Endothelial cell of umbilical vein (primary cell): ENCODE data around the gene MYO5B. TPM values are rescaled to one million over a fixed set of nuclear protein-coding genes. Genes with fewer than 3 reads are reported as not detected.

Experiments
- BruUV-seq: library from RNA; stranded (reverse); fragments of 400-500 nt; replicated peaks from 2 replicates; lab custom pipeline; 2021; lab: Mats Ljungman, UMichigan
- CTCF ChIA-PET: fragments of 300-600, 350-600 bp; sonication (Branson Sonifier 250); formaldehyde crosslinking; loops from one replicate; lab custom pipeline; 2021; ENCODE audit warnings: antibody characterized with exemption, inconsistent platforms; lab: Charles Lee
- POLR2A ChIA-PET: fragments of 300-600, 350-600 bp; sonication (Branson Sonifier 250); formaldehyde crosslinking; loops from one replicate; lab custom pipeline; 2021; ENCODE audit warnings: antibody characterized with exemption, inconsistent platforms; lab: Charles Lee
- DNase-seq: peaks from one replicate; pipeline ENCODE4 v3.0.0-alpha.2; 2011; ENCODE audit warnings: low read depth, low spot score
- FAIRE-seq: peaks from 2 replicates; lab custom pipeline; 2011; peaks lifted over from hg19 to GRCh38; lab: Jason Lieb, UNC
- H2AFZ ChIP-seq: 2 replicates; pipeline ENCODE4 v1.6.0; 2012; ENCODE audit warnings: low read depth, low read length, control low read depth, inconsistent platforms
- H3K27ac ChIP-seq: 2 replicates; pipeline ENCODE4 v1.5.1; 2011; ENCODE audit warnings: low read depth, mild to moderate bottlenecking, control low read depth, low read length, moderate library complexity; ENCODE audit not compliant: insufficient read depth
- H3K27me3 ChIP-seq, 2 experiments: 2 replicates each; pipeline versions ENCODE4 v1.6.0 to v1.6.1; 2011; ENCODE audit warnings: low read length in 2 of 2, mixed read lengths in 1 of 2; ENCODE audit not compliant: control insufficient read depth in 2 of 2, insufficient read depth in 2 of 2
- H3K36me3 ChIP-seq, 2 experiments: 2 replicates in 1 of 2; 3 replicates in 1 of 2; pipeline ENCODE4 v1.5.1; 2011; ENCODE audit warnings: low read length in 2 of 2, mild to moderate bottlenecking in 1 of 2, moderate library complexity in 1 of 2; ENCODE audit not compliant: control insufficient read depth in 2 of 2, insufficient read depth in 2 of 2; ENCODE audit errors: extremely low read depth in 1 of 2
- H3K4me1 ChIP-seq: 3 replicates; pipeline ENCODE4 v1.5.1; 2011; ENCODE audit warnings: mild to moderate bottlenecking, low read length; ENCODE audit not compliant: control insufficient read depth, insufficient read depth; ENCODE audit errors: extremely low read depth
- H3K4me2 ChIP-seq: 2 replicates; pipeline ENCODE4 v1.6.1; 2011; ENCODE audit warnings: low read length, control low read depth, mixed read lengths; ENCODE audit not compliant: insufficient read depth
- H3K4me3 ChIP-seq, 3 experiments: fragments of 200-600 bp in 1 of 3; sonication (generic), shearing (Covaris generic) in 1 of 3; replicated peaks in 1 of 3; 2 replicates each; pipeline ENCODE4 v1.5.1; 2011 to 2016; ENCODE audit warnings: control low read depth in 3 of 3, low read length in 3 of 3, mild to moderate bottlenecking in 2 of 3, inconsistent platforms in 1 of 3, low read depth in 1 of 3, moderate library complexity in 1 of 3; ENCODE audit not compliant: insufficient read depth in 1 of 3
- H3K79me2 ChIP-seq: 2 replicates; pipeline ENCODE4 v1.6.0; 2012; ENCODE audit warnings: low read length, inconsistent platforms; ENCODE audit not compliant: control insufficient read depth, insufficient read depth
- H3K9ac ChIP-seq: replicated peaks from 2 replicates; pipeline ENCODE3; 2011; ENCODE audit warnings: low read length, control low read depth; ENCODE audit not compliant: insufficient read depth; ENCODE audit errors: extremely low read depth
- H3K9me1 ChIP-seq: replicated peaks from 3 replicates; pipeline ENCODE4 v1.6.0; 2011; ENCODE audit warnings: mild to moderate bottlenecking, low read length; ENCODE audit not compliant: control insufficient read depth, insufficient read depth; ENCODE audit errors: extremely low read depth
- H3K9me3 ChIP-seq: replicated peaks from 2 replicates; pipeline ENCODE4 v1.5.1; 2012; ENCODE audit warnings: low read length, inconsistent platforms; ENCODE audit not compliant: control insufficient read depth, insufficient read depth
- H4K20me1 ChIP-seq: replicated peaks from 2 replicates; pipeline ENCODE3; 2011; ENCODE audit warnings: mild to moderate bottlenecking, low read length; ENCODE audit not compliant: control insufficient read depth, insufficient read depth; ENCODE audit errors: extremely low read depth
- EZH2 ChIP-seq: IDR thresholded peaks from 2 replicates; pipeline ENCODE4 v1.6.1; 2012; ENCODE audit warnings: borderline replicate concordance, low read depth, mild to moderate bottlenecking, moderate library complexity, low read length, inconsistent platforms; ENCODE audit not compliant: severe bottlenecking
- FOS ChIP-seq: IDR thresholded peaks from 2 replicates; pipeline ENCODE4 v1.6.1; 2011; ENCODE audit warnings: mild to moderate bottlenecking, low read length, moderate library complexity, borderline replicate concordance; ENCODE audit not compliant: insufficient read depth
- GATA2 ChIP-seq: IDR thresholded peaks from 2 replicates; pipeline ENCODE4 v1.7.0; 2011; ENCODE audit warnings: low read depth, mild to moderate bottlenecking, moderate library complexity, mixed read lengths, low read length; ENCODE audit not compliant: insufficient read length, insufficient read depth
- JUN ChIP-seq: IDR thresholded peaks from 2 replicates; pipeline ENCODE4 v1.6.1; 2011; ENCODE audit warnings: borderline replicate concordance, low read depth; ENCODE audit not compliant: insufficient read length, insufficient read depth
- MYC ChIP-seq: IDR thresholded peaks from one replicate; pipeline ENCODE4 v1.6.1; 2011; ENCODE audit warnings: mild to moderate bottlenecking, low read depth, low read length
- POLR2A ChIP-seq: IDR thresholded peaks from 2 replicates; pipeline ENCODE4 v1.6.1; 2012; ENCODE audit warnings: low read depth, mild to moderate bottlenecking, control low read depth, low read length
- POLR2AphosphoS5 ChIP-seq: IDR thresholded peaks from 2 replicates; pipeline ENCODE4 v1.6.1; 2012; ENCODE audit warnings: low read depth, mild to moderate bottlenecking, control low read depth, low read length, moderate library complexity; ENCODE audit not compliant: insufficient read depth
- dilution Hi-C: fragments of 300-500 bp; cut with MboI; formaldehyde crosslinking; loops from one replicate; pipeline ENCODE4 v1.15.0; 2019; ENCODE audit warnings: low sequenced_read_pairs; ENCODE audit not compliant: extremely low pct_ligation_motif_present
- intact Hi-C: fragments of 100-400 bp; cut with micrococcal nuclease; formaldehyde crosslinking; loops from one replicate; pipeline ENCODE4 v1.10.0; 2022
- polyA plus RNA-seq, 4 experiments: library from polyadenylated mRNA; depleted of rRNA in 3 of 4; stranded (reverse) in 3 of 4; unstranded in 1 of 4; fragments of >200 nt; gene quantifications; 2 replicates each; pipeline versions ENCODE4 v1.2.1 to v1.2.3, GENCODE V29; 2011 to 2012; ENCODE audit warnings: missing spikeins in 1 of 4
- total RNA-seq: library from RNA; stranded (reverse); gene quantifications from 2 replicates; pipeline ENCODE4 v1.2.3, GENCODE V29; 2021
- TF ChIP-seq, protein P1 (sequence below), 2 donors: IDR thresholded peaks; 1 replicate in 1 of 2; 2 replicates in 1 of 2; pipeline ENCODE4 v1.5.1; 2011; ENCODE audit warnings: low read length in 2 of 2, mild to moderate bottlenecking in 2 of 2, moderate library complexity in 2 of 2, control low read depth in 1 of 2, inconsistent platforms in 1 of 2, low read depth in 1 of 2; ENCODE audit not compliant: insufficient read depth in 1 of 2; ENCODE audit errors: extremely low read depth in 1 of 2
- TF ChIP-seq, protein P2 (sequence below): IDR thresholded peaks from 2 replicates; pipeline ENCODE4 v1.6.1; 2011; ENCODE audit not compliant: insufficient read depth, insufficient read length

MYO5B gene
- total and polyA plus RNA-seq, 2 donors (not counting 3 experiments of a cell fraction or from before 2014, with no cell fraction given): 0.54 to 1.1 TPM

DNA sequence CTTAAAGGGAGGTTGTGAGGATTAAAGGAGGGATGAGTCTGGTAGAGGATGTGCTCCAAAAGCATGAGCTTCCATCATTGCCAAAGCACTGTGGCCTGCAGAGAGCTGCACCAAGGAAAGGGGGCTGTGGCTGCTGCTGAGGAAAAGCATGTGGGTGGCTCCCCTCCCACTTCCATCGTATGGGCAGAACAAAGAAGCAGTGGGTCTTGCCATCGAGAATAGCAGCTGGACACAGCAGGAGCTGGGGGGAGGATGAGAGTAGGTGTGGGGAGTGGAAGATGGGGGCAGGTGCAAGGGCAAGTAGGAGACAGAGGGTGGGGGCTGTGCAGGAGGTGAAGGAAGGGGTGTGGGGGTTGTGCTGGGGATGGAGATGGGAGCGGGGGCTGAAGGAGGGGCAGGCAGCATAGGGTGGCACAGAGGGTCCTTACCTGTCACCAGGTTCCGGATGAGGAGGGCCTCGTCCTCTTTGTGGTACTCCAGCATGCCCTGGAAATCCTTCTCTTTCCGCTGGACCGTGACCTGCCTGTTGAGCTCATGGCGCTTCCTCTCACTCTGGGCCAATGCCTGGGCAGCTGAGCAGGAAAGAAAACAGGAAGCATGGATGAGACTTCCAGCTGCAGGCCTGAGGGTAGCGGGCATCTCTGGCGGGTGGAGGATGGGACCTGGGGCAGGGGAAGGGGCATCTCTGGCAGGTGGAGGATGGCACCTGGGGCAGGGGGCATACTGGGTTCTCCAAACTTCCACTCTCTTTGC, 348.1 kb downstream of the MYO5B start:
- Histone ChIP-seq H4K20me1 (no peaks in the 10 kb centered on the region), H3K79me2 (no peaks in the 10 kb centered on the region), H3K36me3 (no peaks in the 10 kb centered on the region), H3K4me2 (no peak overlapping the region), H3K4me1 (peaks cover 13% of the 10 kb centered on the region), H3K4me3 (no peak overlapping the region), H2AFZ (no peak overlapping the region), H3K27ac (no peak overlapping the region), H3K9me3 (no peaks in the 10 kb centered on the region), H3K27me3 (no peaks in the 10 kb centered on the region), H3K9me1 (no peaks in the 10 kb centered on the region), H3K9ac (no peak overlapping the region)
- ChIA-PET CTCF (interaction anchor here (0.9 to 5.6 kb wide), 5 partner anchors 12 to 338 kb away, joined by 3 to 38 read pairs (median 3); no protein-coding TSS in a partner anchor), POLR2A (interaction anchor here (1.2 kb wide), 1 partner anchor 11 kb away, joined by 3 read pairs; no protein-coding TSS in a partner anchor)
- no TSS peak for BruUV-seq
- FAIRE-seq (no peak), DNase-seq (no peak)
- TF ChIP-seq, protein P1, sequence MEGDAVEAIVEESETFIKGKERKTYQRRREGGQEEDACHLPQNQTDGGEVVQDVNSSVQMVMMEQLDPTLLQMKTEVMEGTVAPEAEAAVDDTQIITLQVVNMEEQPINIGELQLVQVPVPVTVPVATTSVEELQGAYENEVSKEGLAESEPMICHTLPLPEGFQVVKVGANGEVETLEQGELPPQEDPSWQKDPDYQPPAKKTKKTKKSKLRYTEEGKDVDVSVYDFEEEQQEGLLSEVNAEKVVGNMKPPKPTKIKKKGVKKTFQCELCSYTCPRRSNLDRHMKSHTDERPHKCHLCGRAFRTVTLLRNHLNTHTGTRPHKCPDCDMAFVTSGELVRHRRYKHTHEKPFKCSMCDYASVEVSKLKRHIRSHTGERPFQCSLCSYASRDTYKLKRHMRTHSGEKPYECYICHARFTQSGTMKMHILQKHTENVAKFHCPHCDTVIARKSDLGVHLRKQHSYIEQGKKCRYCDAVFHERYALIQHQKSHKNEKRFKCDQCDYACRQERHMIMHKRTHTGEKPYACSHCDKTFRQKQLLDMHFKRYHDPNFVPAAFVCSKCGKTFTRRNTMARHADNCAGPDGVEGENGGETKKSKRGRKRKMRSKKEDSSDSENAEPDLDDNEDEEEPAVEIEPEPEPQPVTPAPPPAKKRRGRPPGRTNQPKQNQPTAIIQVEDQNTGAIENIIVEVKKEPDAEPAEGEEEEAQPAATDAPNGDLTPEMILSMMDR (IDR thresholded peaks at IDR 0.05; ENCODE audit: extremely low read depth in 1 of 2, insufficient read depth in 1 of 2, low read depth in 1 of 2, low read length in 2 of 2): no peak
- TF ChIP-seq JUN (no peak), POLR2AphosphoS5 (no peak), EZH2 (no peak), GATA2 (no peak), POLR2A (no peak), MYC (no peak), FOS (no peak)
- TF ChIP-seq, protein P2, sequence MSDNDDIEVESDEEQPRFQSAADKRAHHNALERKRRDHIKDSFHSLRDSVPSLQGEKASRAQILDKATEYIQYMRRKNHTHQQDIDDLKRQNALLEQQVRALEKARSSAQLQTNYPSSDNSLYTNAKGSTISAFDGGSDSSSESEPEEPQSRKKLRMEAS: no peak
- intact Hi-C loops: no loop called here
- dilution Hi-C loops: no loop called here
